ENCODE measurements around the gene CKAP2L. TPM values are rescaled to one million over a fixed set of nuclear protein-coding genes. Genes with fewer than 3 reads are reported as not detected.

Gene CKAP2L
- total RNA-seq, 2 donors from 2014 or later, result 31.4 to 35.8 TPM

GRCh38 chr2:112705575-112705974 lies 58.8 kb downstream of the CKAP2L start:
- no peaks in the 10 kb centered on the region for H3K9me3 Mint-ChIP-seq
- peaks cover 23% of the 10 kb centered on the region for H3K4me1 Mint-ChIP-seq
- no peak overlapping the region for H3K4me3 Mint-ChIP-seq
- H3K36me3 Mint-ChIP-seq (ENCODE audit: low read depth), result no peaks in the 10 kb centered on the region
- no peak for ATAC-seq (replicated peaks)
- H3K27ac Mint-ChIP-seq, result no peak overlapping the region
- H3K27me3 Mint-ChIP-seq, result peaks cover 5% of the 10 kb centered on the region

GRCh38 chr2:112703684-112704083 lies 60.7 kb downstream of the CKAP2L start:
- Mint-ChIP-seq H3K27ac (no peak overlapping the region), H3K4me3 (no peak overlapping the region), H3K27me3 (peaks cover 7% of the 10 kb centered on the region), H3K9me3 (no peaks in the 10 kb centered on the region), H3K36me3 (ENCODE audit: low read depth) (no peaks in the 10 kb centered on the region), H3K4me1 (peaks cover 23% of the 10 kb centered on the region)
- ATAC-seq (replicated peaks), result no peak

- Mint-ChIP-seq H3K9me3 (no peaks in the 10 kb centered on the region), H3K36me3 (ENCODE audit: low read depth) (no peaks in the 10 kb centered on the region), H3K27ac (no peak overlapping the region), H3K4me1 (peaks cover 11% of the 10 kb centered on the region), H3K27me3 (peaks cover 7% of the 10 kb centered on the region), H3K4me3 (no peak overlapping the region)
- no peak for ATAC-seq (replicated peaks)
These were observed 63.4 kb downstream of the CKAP2L start for GRCh38 chr2:112701052-112701451.

- H3K4me3 Mint-ChIP-seq, result no peak overlapping the region
- no peaks in the 10 kb centered on the region for H3K36me3 Mint-ChIP-seq (ENCODE audit: low read depth)
- peaks cover 5% of the 10 kb centered on the region for H3K4me1 Mint-ChIP-seq
- H3K27me3 Mint-ChIP-seq, result peaks cover 7% of the 10 kb centered on the region
- ATAC-seq (replicated peaks), result no peak
- no peaks in the 10 kb centered on the region for H3K9me3 Mint-ChIP-seq
- H3K27ac Mint-ChIP-seq, result no peak overlapping the region
These were observed 64.3 kb downstream of the CKAP2L start for GRCh38 chr2:112699984-112700667.

- no peaks in the 10 kb centered on the region for H3K4me1 Mint-ChIP-seq
These were observed 65.4 kb downstream of the CKAP2L start for GRCh38 chr2:112698834-112699515.

GRCh38 chr2:112694182-112694581 lies 70.2 kb downstream of the CKAP2L start:
- Mint-ChIP-seq H3K27me3 (no peaks in the 10 kb centered on the region), H3K9me3 (no peaks in the 10 kb centered on the region), H3K36me3 (ENCODE audit: low read depth) (no peaks in the 10 kb centered on the region), H3K4me1 (peaks cover 28% of the 10 kb centered on the region), H3K4me3 (no peak overlapping the region), H3K27ac (no peak overlapping the region)
- no peak for ATAC-seq (replicated peaks)

More at GRCh38 chr2:112698834-112699515, 65.4 kb downstream of the CKAP2L start:
- no peak overlapping the region for H3K27ac Mint-ChIP-seq
- no peaks in the 10 kb centered on the region for H3K36me3 Mint-ChIP-seq (ENCODE audit: low read depth)
- H3K4me3 Mint-ChIP-seq, result no peak overlapping the region
- ATAC-seq (replicated peaks), result no peak
- no peaks in the 10 kb centered on the region for H3K9me3 Mint-ChIP-seq
- peaks cover 4% of the 10 kb centered on the region for H3K27me3 Mint-ChIP-seq

GRCh38 chr2:112693596-112693995 lies 70.8 kb downstream of the CKAP2L start:
- peak overlapping the region; percentile 79 for H3K4me3 Mint-ChIP-seq
- peak overlapping the region; percentile 92 for H3K27ac Mint-ChIP-seq
- H3K4me1 Mint-ChIP-seq, result peaks cover 28% of the 10 kb centered on the region
- H3K27me3 Mint-ChIP-seq, result no peaks in the 10 kb centered on the region
- no peaks in the 10 kb centered on the region for H3K36me3 Mint-ChIP-seq (ENCODE audit: low read depth)
- H3K9me3 Mint-ChIP-seq, result no peaks in the 10 kb centered on the region
- no peak for ATAC-seq (replicated peaks)

- Mint-ChIP-seq H3K4me3 (peak overlapping the region; percentile 79), H3K4me1 (peaks cover 28% of the 10 kb centered on the region), H3K9me3 (no peaks in the 10 kb centered on the region), H3K36me3 (ENCODE audit: low read depth) (no peaks in the 10 kb centered on the region), H3K27ac (peak overlapping the region; percentile 92), H3K27me3 (no peaks in the 10 kb centered on the region)
- ATAC-seq (replicated peaks), result peak; percentile 73
These were observed 71.5 kb downstream of the CKAP2L start for GRCh38 chr2:112692918-112693317.

- ATAC-seq (replicated peaks), result peak; percentile 93
- H3K27ac Mint-ChIP-seq, result peak overlapping the region; percentile 92
- no peaks in the 10 kb centered on the region for H3K36me3 Mint-ChIP-seq (ENCODE audit: low read depth)
These were observed 71.9 kb downstream of the CKAP2L start for GRCh38 chr2:112692495-112692911.

GRCh38 chr2:112691881-112692281 lies 72.5 kb downstream of the CKAP2L start:
- H3K4me1 Mint-ChIP-seq, result peaks cover 28% of the 10 kb centered on the region
- peak; percentile 10 for ATAC-seq (replicated peaks)
- peak overlapping the region; percentile 79 for H3K4me3 Mint-ChIP-seq
- H3K9me3 Mint-ChIP-seq, result no peaks in the 10 kb centered on the region
- H3K36me3 Mint-ChIP-seq (ENCODE audit: low read depth), result no peaks in the 10 kb centered on the region
- peak overlapping the region; percentile 92 for H3K27ac Mint-ChIP-seq
- no peaks in the 10 kb centered on the region for H3K27me3 Mint-ChIP-seq

More at GRCh38 chr2:112692495-112692911, 71.9 kb downstream of the CKAP2L start:
- Mint-ChIP-seq H3K27me3 (no peaks in the 10 kb centered on the region), H3K9me3 (no peaks in the 10 kb centered on the region), H3K4me3 (peak overlapping the region; percentile 79), H3K4me1 (peaks cover 28% of the 10 kb centered on the region)

GRCh38 chr2:112690853-112691401 lies 73.5 kb downstream of the CKAP2L start:
- peak; percentile 34 for ATAC-seq (replicated peaks)
- Mint-ChIP-seq H3K36me3 (ENCODE audit: low read depth) (no peaks in the 10 kb centered on the region), H3K9me3 (no peaks in the 10 kb centered on the region), H3K4me1 (peaks cover 28% of the 10 kb centered on the region), H3K4me3 (peak overlapping the region; percentile 79), H3K27me3 (no peaks in the 10 kb centered on the region), H3K27ac (peak overlapping the region; percentile 92)

GRCh38 chr2:112688086-112688880 lies 76.1 kb downstream of the CKAP2L start:
- Mint-ChIP-seq H3K36me3 (ENCODE audit: low read depth) (no peaks in the 10 kb centered on the region), H3K27ac (no peak overlapping the region), H3K4me1 (peaks cover 32% of the 10 kb centered on the region), H3K27me3 (no peaks in the 10 kb centered on the region), H3K9me3 (no peaks in the 10 kb centered on the region), H3K4me3 (no peak overlapping the region)
- ATAC-seq (replicated peaks), result no peak

GRCh38 chr2:112687522-112687921 lies 76.9 kb downstream of the CKAP2L start:
- H3K4me3 Mint-ChIP-seq, result no peak overlapping the region
- H3K36me3 Mint-ChIP-seq (ENCODE audit: low read depth), result no peaks in the 10 kb centered on the region
- H3K27me3 Mint-ChIP-seq, result no peaks in the 10 kb centered on the region
- no peak for ATAC-seq (replicated peaks)
- peaks cover 25% of the 10 kb centered on the region for H3K4me1 Mint-ChIP-seq
- H3K27ac Mint-ChIP-seq, result no peak overlapping the region
- no peaks in the 10 kb centered on the region for H3K9me3 Mint-ChIP-seq

Measured in activated T-helper 17 cell treated with anti-CD3 and anti-CD28 coated beads, Interleukin-2, amount 50 U/mL, for 72 hours (primary cell).